HepG2 (cell line): ENCODE results near the gene RPL37. TPM values are rescaled to one million over a fixed set of nuclear protein-coding genes. Genes with fewer than 3 reads are reported as not detected.
"Not testable (repeated sequence)": the region's sequence is repeated elsewhere in the genome, so short reads cannot be mapped to it uniquely, and the experiment has no call there.

Source experiments
- ATAC-seq: fragments of 200-7000 bp; cut with Tn5 transposase; 3 replicates; pipeline ENCODE4 v1.9.1; 2020; ENCODE audit warnings: mild to moderate bottlenecking, moderate library complexity
- BruUV-seq: library from RNA; stranded (reverse); fragments of 400-500 nt; replicated peaks from 2 replicates; lab custom pipeline; 2021; lab: Mats Ljungman, UMichigan
- CTCF ChIA-PET: fragments of 300-600 bp; formaldehyde crosslinking; extraction: SDS; loops from one replicate; lab custom pipeline; 2021; ENCODE audit warnings: low total read pairs, inconsistent platforms, low intra/inter-chr PET ratio; lab: Yijun Ruan, JAX
- POLR2A ChIA-PET: fragments of 350-600 bp; sonication (Branson Sonifier 250); formaldehyde crosslinking; loops from one replicate; lab custom pipeline; 2020; ENCODE audit warnings: antibody characterized with exemption, inconsistent platforms; lab: Yijun Ruan, JAX
- DNase-seq: peaks from one replicate; pipeline ENCODE4 v3.0.0-alpha.2; 2015; ENCODE audit warnings: low spot score
- FAIRE-seq: peaks from 3 replicates; lab custom pipeline; 2011; peaks lifted over from hg19 to GRCh38; lab: Jason Lieb, UNC
- H2AFZ ChIP-seq: one replicate; pipeline ENCODE4 v1.6.1; 2011; ENCODE audit warnings: low read length, inconsistent platforms
- H3K27ac ChIP-seq: fragments of 300-600 bp; 3 replicates; pipeline ENCODE4 v1.8.0; 2011; ENCODE audit warnings: mixed run types, mild to moderate bottlenecking, mixed read lengths, low read length, inconsistent platforms; ENCODE audit not compliant: insufficient read depth; ENCODE audit errors: extremely low read length
- H3K27me3 ChIP-seq, 2 experiments: fragments of 200-600 bp in 1 of 2; 2 replicates in 1 of 2; 3 replicates in 1 of 2; pipeline versions ENCODE4 v1.6.0 to v1.8.0; 2011; ENCODE audit warnings: low read length in 2 of 2, mild to moderate bottlenecking in 2 of 2, moderate library complexity in 2 of 2, inconsistent platforms in 1 of 2; ENCODE audit not compliant: insufficient read depth in 2 of 2, control insufficient read depth in 1 of 2
- H3K36me3 ChIP-seq, 2 experiments: fragments of 200-600 bp in 1 of 2; replicated peaks in 1 of 2; 2 replicates in 1 of 2; 3 replicates in 1 of 2; pipeline versions ENCODE4 v1.5.1 to v1.8.0; 2011; ENCODE audit warnings: low read length in 2 of 2, inconsistent platforms in 1 of 2; ENCODE audit not compliant: insufficient read depth in 2 of 2, control insufficient read depth in 1 of 2
- H3K4me1 ChIP-seq: 2 replicates; pipeline ENCODE4 v1.5.1; 2012; ENCODE audit warnings: low read length, inconsistent platforms; ENCODE audit not compliant: insufficient read depth
- H3K4me2 ChIP-seq: 2 replicates; pipeline ENCODE4 v1.6.0; 2011; ENCODE audit warnings: low read depth, low read length, inconsistent platforms
- H3K4me3 ChIP-seq, 3 experiments: fragments of 200-600 bp in 1 of 3; sonication (generic), shearing (Covaris generic) in 1 of 3; replicated peaks in 1 of 3; 2 replicates each; pipeline ENCODE4 v1.5.1; 2011 to 2016; ENCODE audit warnings: low read length in 3 of 3, inconsistent platforms in 2 of 3, low read depth in 2 of 3, mild to moderate bottlenecking in 2 of 3, control low read depth in 1 of 3, mixed read lengths in 1 of 3; ENCODE audit not compliant: insufficient read depth in 1 of 3
- H3K79me2 ChIP-seq: one replicate; pipeline ENCODE4 v1.6.1; 2011; ENCODE audit warnings: low read length, inconsistent platforms; ENCODE audit not compliant: insufficient read depth
- H3K9ac ChIP-seq: 2 replicates; pipeline ENCODE4 v1.6.0; 2011; ENCODE audit warnings: mild to moderate bottlenecking, low read depth, low read length, inconsistent platforms; ENCODE audit not compliant: insufficient read depth
- H3K9me3 ChIP-seq: 2 replicates; pipeline ENCODE4 v1.5.1; 2012; ENCODE audit warnings: mild to moderate bottlenecking, low read length
- H4K20me1 ChIP-seq: 2 replicates; pipeline ENCODE4 v1.6.0; 2011; ENCODE audit warnings: inconsistent platforms, mild to moderate bottlenecking, low read length, moderate library complexity; ENCODE audit not compliant: insufficient read depth
- CEBPB ChIP-seq: IDR thresholded peaks from 2 replicates; pipeline ENCODE4 v1.6.1; 2011; ENCODE audit warnings: low read depth, low read length, improper control_type of control experiment, borderline replicate concordance
- CEBPG ChIP-seq: IDR thresholded peaks from 2 replicates; pipeline ENCODE4 v1.6.1; 2016
- FOXJ3 ChIP-seq: sonication (generic); formaldehyde crosslinking; IDR thresholded peaks from 2 replicates; pipeline ENCODE4 v1.4.0; 2020; ENCODE audit warnings: missing genetic modification reagents, mild to moderate bottlenecking, borderline replicate concordance
- GATAD2A ChIP-seq: IDR thresholded peaks from 2 replicates; pipeline ENCODE4 v1.6.1; 2016
- MAFK ChIP-seq, 2 experiments: IDR thresholded peaks in 1 of 2; conservative IDR thresholded peaks in 1 of 2; 2 replicates each; pipeline ENCODE4 v1.6.1; 2011; ENCODE audit warnings: improper control_type of control experiment in 2 of 2, low read length in 2 of 2
- SRF ChIP-seq: IDR thresholded peaks from 2 replicates; pipeline ENCODE4 v1.6.1; 2011; ENCODE audit warnings: mild to moderate bottlenecking, low read depth, low read length, moderate library complexity
- WGBS: methylation state at CpG from one replicate; pipeline ENCODE4 v1.1.6; 2017; ENCODE audit warnings: low lambda C conversion rate; 5-methylcytosine and 5-hydroxymethylcytosine counted together
- in situ Hi-C: cut with HindIII; loops from 2 replicates; pipeline ENCODE4 v1.10.0; 2017; ENCODE audit warnings: low pct_unique_long_range_greater_than_20kb; ENCODE audit not compliant: extremely low pct_ligation_motif_present
- intact Hi-C: fragments of 100-400 bp; cut with micrococcal nuclease; formaldehyde crosslinking; loops from one replicate; pipeline ENCODE4 v1.10.0; 2022; ENCODE audit not compliant: unreplicated experiment
- polyA plus RNA-seq, 8 experiments: library from polyadenylated mRNA; depleted of rRNA in 3 of 8; stranded (reverse) in 7 of 8; unstranded in 1 of 8; fragments of >200 nt; fragmentation: Illumina TruSeq in 4 of 8; extraction: Trizol in 4 of 8; gene quantifications; 2 replicates each; pipeline versions ENCODE4 v1.2.1 to v1.2.3, GENCODE V29; 2011 to 2016; ENCODE audit warnings: low read depth in 4 of 8, missing spikeins in 1 of 8, mixed read lengths in 1 of 8; ENCODE audit not compliant: insufficient read depth in 1 of 8
- total RNA-seq, 5 experiments: library from RNA; depleted of rRNA; stranded (reverse); fragments of >200 nt; fragmentation: Illumina TruSeq; extraction: Trizol; gene quantifications; 2 replicates each; pipeline ENCODE4 v1.2.3, GENCODE V29; 2016; ENCODE audit warnings: low read depth in 1 of 5
- TF ChIP-seq, protein P1 (sequence below): sonication (generic); formaldehyde crosslinking; IDR thresholded peaks from 2 replicates; pipeline ENCODE4 v1.4.0; 2020; ENCODE audit warnings: missing genetic modification reagents, mild to moderate bottlenecking, borderline replicate concordance
- TF ChIP-seq, protein P2 (sequence below): IDR thresholded peaks from 2 replicates; pipeline ENCODE4 v1.4.0; 2020; ENCODE audit warnings: mild to moderate bottlenecking, missing genetic modification reagents
- TF ChIP-seq, protein P3 (sequence below): sonication (generic); formaldehyde crosslinking; IDR thresholded peaks from 2 replicates; pipeline ENCODE4 v1.4.0; 2020; ENCODE audit warnings: missing genetic modification reagents

The RPL37 gene
- total and polyA plus RNA-seq, 2 of the 13 experiments (the other 11 are each of a cell fraction or from before 2014, with no cell fraction given) = 1,981 to 3,367 TPM

DNA sequence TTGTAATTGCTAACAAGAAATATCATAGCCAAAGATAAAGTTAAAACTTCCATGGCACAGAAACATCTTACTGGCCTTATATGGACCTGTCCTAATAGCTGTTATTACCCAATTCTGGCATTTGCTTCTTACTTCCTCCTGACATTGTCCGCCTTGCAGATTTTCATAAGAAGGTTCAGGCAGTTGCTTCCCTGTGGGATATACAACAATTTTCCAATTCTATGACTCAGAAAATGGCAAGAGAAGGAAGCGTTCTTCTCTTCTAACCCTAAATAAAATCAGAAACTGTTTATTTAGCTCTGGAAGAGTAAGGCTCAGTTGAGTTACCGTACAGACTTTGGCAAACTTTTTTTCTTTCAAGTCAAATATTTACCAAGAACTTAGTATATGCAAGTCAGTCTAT lies 38.5 kb downstream of the RPL37 start:
- ChIA-PET CTCF (no interaction called here), POLR2A (no interaction called here)
- H3K4me1 ChIP-seq = peaks cover 65% of the 10 kb centered on the region
- intact Hi-C loops = no loop called here
- 19% methylated on average over 3 of the region's 3 CpGs for WGBS
- FAIRE-seq (no peak), DNase-seq (no peak), ATAC-seq (no peak)
- H3K9ac ChIP-seq = peak overlapping the region; percentile 92; the same call in 1 of the 2 replicates
- H3K4me3 ChIP-seq = peak overlapping the region; percentile 94 to 98 (median 96); a peak in 5 of 6 replicates
- H3K27ac ChIP-seq = peak overlapping the region; percentile 38
- in situ Hi-C loops = no loop called here
- TF ChIP-seq, protein P1, sequence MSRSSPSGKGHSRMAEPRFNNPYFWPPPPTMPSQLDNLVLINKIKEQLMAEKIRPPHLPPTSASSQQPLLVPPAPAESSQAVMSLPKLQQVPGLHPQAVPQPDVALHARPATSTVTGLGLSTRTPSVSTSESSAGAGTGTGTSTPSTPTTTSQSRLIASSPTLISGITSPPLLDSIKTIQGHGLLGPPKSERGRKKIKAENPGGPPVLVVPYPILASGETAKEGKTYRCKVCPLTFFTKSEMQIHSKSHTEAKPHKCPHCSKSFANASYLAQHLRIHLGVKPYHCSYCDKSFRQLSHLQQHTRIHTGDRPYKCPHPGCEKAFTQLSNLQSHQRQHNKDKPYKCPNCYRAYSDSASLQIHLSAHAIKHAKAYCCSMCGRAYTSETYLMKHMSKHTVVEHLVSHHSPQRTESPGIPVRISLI (CRISPR knock-in tag) = peak; percentile 57; the same call in 1 of the 2 replicates
- TF ChIP-seq GATAD2A (CRISPR knock-in tag) (0 out of 2 replicates have a peak, but pooled peaks have one; percentile 5), CEBPG (CRISPR knock-in tag) (peak; percentile 40; the same call in 1 of the 2 replicates), SRF (peak; percentile 22; the same call in 1 of the 2 replicates), MAFK (conservative IDR thresholded peaks at IDR 0.05 in 1 of 2, IDR thresholded peaks at IDR 0.05 in 1 of 2; ENCODE audit: low read length in 2 of 2) (no peak), FOXJ3 (CRISPR knock-in tag) (no peak), CEBPB (peak; percentile 40; the same call in 1 of the 2 replicates)
- TF ChIP-seq, protein P2, sequence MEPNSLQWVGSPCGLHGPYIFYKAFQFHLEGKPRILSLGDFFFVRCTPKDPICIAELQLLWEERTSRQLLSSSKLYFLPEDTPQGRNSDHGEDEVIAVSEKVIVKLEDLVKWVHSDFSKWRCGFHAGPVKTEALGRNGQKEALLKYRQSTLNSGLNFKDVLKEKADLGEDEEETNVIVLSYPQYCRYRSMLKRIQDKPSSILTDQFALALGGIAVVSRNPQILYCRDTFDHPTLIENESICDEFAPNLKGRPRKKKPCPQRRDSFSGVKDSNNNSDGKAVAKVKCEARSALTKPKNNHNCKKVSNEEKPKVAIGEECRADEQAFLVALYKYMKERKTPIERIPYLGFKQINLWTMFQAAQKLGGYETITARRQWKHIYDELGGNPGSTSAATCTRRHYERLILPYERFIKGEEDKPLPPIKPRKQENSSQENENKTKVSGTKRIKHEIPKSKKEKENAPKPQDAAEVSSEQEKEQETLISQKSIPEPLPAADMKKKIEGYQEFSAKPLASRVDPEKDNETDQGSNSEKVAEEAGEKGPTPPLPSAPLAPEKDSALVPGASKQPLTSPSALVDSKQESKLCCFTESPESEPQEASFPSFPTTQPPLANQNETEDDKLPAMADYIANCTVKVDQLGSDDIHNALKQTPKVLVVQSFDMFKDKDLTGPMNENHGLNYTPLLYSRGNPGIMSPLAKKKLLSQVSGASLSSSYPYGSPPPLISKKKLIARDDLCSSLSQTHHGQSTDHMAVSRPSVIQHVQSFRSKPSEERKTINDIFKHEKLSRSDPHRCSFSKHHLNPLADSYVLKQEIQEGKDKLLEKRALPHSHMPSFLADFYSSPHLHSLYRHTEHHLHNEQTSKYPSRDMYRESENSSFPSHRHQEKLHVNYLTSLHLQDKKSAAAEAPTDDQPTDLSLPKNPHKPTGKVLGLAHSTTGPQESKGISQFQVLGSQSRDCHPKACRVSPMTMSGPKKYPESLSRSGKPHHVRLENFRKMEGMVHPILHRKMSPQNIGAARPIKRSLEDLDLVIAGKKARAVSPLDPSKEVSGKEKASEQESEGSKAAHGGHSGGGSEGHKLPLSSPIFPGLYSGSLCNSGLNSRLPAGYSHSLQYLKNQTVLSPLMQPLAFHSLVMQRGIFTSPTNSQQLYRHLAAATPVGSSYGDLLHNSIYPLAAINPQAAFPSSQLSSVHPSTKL (CRISPR knock-in tag) = peak; percentile 26; the same call in 1 of the 2 replicates
- TF ChIP-seq, protein P3, sequence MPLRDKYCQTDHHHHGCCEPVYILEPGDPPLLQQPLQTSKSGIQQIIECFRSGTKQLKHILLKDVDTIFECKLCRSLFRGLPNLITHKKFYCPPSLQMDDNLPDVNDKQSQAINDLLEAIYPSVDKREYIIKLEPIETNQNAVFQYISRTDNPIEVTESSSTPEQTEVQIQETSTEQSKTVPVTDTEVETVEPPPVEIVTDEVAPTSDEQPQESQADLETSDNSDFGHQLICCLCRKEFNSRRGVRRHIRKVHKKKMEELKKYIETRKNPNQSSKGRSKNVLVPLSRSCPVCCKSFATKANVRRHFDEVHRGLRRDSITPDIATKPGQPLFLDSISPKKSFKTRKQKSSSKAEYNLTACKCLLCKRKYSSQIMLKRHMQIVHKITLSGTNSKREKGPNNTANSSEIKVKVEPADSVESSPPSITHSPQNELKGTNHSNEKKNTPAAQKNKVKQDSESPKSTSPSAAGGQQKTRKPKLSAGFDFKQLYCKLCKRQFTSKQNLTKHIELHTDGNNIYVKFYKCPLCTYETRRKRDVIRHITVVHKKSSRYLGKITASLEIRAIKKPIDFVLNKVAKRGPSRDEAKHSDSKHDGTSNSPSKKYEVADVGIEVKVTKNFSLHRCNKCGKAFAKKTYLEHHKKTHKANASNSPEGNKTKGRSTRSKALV (CRISPR knock-in tag) = 0 out of 2 replicates have a peak, but pooled peaks have one; percentile 52
- no peaks in the 10 kb centered on the region for H3K36me3 ChIP-seq
- H4K20me1 ChIP-seq = peaks cover 12% of the 10 kb centered on the region
- H3K27me3 ChIP-seq = no peaks in the 10 kb centered on the region; a peak in 1 of 5 replicates
- H3K79me2 ChIP-seq = peaks cover 60% of the 10 kb centered on the region
- no peak overlapping the region for H2AFZ ChIP-seq
- no peaks in the 10 kb centered on the region for H3K9me3 ChIP-seq
- no TSS peak for BruUV-seq
- peak overlapping the region; percentile 81 for H3K4me2 ChIP-seq

DNA sequence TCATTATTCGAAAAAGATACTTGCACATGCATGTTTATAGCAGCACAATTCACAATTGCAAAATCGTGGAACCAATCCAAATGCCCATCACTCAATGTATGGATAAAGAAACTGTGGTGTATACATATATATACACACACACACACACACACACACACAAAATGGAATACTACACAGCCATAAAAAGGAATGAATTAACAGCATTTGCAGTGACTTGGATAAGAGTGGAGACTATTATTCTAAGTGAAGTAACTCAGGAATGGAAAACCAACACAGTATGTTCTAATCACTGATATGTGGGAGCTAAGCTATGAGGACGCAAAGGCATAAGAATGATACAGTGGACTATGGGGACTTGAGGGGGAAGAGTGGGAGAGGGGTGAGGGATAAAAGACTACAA lies 40.1 kb downstream of the RPL37 start:
- H3K4me3 ChIP-seq, H3K9me3 ChIP-seq, POLR2A ChIA-PET, H3K27me3 ChIP-seq, H3K4me2 ChIP-seq, H3K9ac ChIP-seq, H3K27ac ChIP-seq, CTCF ChIA-PET, DNase-seq, FAIRE-seq, H3K36me3 ChIP-seq, ATAC-seq, H2AFZ ChIP-seq, in situ Hi-C loops, BruUV-seq, intact Hi-C loops: not testable (repeated sequence)
- WGBS = 94% methylated on average over 3 of the region's 3 CpGs
- Histone ChIP-seq H4K20me1 (peaks cover 12% of the 10 kb centered on the region), H3K79me2 (peaks cover 75% of the 10 kb centered on the region), H3K4me1 (peaks cover 78% of the 10 kb centered on the region)
